NCI-H345 treated with DMSO at 0.1 percent for 48 hours (cell line): Measurements from ENCODE around the gene EXOSC10.
"Not testable (repeated sequence)": the region's sequence is repeated elsewhere in the genome, so short reads cannot be mapped to it uniquely, and the experiment has no call there.

ENCODE experiments used
- DNase-seq: peaks from one replicate; lab custom pipeline; 2025; ENCODE audit not compliant: unreplicated experiment; lab: John Stamatoyannopoulos, UW

EXOSC10 gene

GRCh38 chr1:11109047-11109760, 9.5 kb upstream of the EXOSC10 start:
- no peak for DNase-seq

GRCh38 chr1:11107599-11107998, 7.9 kb upstream of the EXOSC10 start:
- no peak for DNase-seq

DNA sequence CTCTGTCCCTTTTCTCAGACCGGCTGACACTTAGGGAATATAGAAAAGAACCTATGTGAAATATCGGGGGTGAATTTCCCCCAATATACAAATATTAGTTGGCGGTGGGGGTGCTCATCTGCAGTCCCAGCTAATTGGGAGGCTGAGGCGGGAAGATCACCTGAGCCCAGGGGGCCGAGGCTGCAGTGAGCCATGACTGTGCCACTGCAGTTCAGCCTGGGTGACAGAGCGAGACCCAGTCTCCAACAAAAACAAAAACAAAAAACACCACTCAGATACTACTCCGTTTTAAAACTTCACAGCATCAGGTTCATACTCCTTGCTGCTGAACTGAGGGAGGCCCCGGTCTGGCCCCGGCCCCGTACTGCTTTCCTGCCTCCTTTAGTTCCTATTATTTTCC, 5.9 kb upstream of the EXOSC10 start:
- DNase-seq = no peak

DNA sequence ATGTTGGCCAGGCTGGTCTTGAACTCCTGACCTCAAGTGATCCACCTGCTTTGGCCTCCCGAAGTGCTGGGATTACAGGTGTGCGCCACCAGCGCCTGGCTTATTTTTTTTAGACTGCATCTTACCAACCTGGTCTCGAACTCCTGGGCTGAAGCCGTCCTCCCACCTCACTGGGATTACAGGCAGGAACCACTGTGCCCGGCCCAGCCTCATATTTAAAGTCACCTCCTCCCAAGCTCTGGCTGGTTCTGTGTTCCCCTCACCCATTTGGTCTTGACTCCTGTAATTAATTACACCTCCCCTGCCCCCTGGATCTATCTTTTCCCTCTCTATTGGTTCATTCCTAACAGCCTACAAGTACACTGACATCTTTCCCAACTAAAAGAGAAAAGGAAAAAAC, 1.7 kb upstream of the EXOSC10 start:
- DNase-seq = no peak

- DNase-seq = not testable (repeated sequence)
Measured at GRCh38 chr1:11100806-11101205, 1.1 kb upstream of the EXOSC10 start.

- DNase-seq = no peak
Measured at GRCh38 chr1:11100149-11100493, 452 bp upstream of the EXOSC10 start.

DNA sequence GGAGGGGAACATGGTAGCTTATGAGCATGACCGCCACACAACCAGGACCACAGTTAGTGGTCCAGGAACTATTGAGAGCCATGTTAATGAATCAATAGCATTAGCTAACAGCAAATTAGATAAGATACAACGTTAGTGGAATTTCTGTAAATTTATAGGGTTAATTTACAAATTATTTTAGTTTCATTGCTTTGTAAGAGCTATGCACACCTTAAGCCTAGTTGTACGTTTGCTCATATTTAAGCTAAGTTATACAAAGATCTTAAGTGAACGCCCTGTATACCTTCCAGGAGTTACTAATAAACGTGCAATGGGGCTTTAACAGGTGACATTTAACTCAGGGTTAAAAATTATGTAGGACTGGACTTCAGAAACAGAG, 749 bp downstream of the EXOSC10 start:
- no peak for DNase-seq

- not testable (repeated sequence) for DNase-seq
Measured at GRCh38 chr1:11083784-11084183, 15.9 kb downstream of the EXOSC10 start.

GRCh38 chr1:11080931-11081330, 18.7 kb downstream of the EXOSC10 start:
- no peak for DNase-seq

GRCh38 chr1:11078631-11079030, 21.0 kb downstream of the EXOSC10 start:
- no peak for DNase-seq

- not testable (repeated sequence) for DNase-seq
Measured at GRCh38 chr1:11073398-11073797, 26.3 kb downstream of the EXOSC10 start.

- DNase-seq = peak; percentile 96
Measured at GRCh38 chr1:11072216-11072917, 27.3 kb downstream of the EXOSC10 start.

GRCh38 chr1:11071463-11072215, 28.0 kb downstream of the EXOSC10 start:
- DNase-seq = peak; percentile 96

- DNase-seq = no peak
Measured at GRCh38 chr1:11070876-11071275, 28.8 kb downstream of the EXOSC10 start.

GRCh38 chr1:11068600-11069473, 30.8 kb downstream of the EXOSC10 start:
- no peak for DNase-seq

DNA sequence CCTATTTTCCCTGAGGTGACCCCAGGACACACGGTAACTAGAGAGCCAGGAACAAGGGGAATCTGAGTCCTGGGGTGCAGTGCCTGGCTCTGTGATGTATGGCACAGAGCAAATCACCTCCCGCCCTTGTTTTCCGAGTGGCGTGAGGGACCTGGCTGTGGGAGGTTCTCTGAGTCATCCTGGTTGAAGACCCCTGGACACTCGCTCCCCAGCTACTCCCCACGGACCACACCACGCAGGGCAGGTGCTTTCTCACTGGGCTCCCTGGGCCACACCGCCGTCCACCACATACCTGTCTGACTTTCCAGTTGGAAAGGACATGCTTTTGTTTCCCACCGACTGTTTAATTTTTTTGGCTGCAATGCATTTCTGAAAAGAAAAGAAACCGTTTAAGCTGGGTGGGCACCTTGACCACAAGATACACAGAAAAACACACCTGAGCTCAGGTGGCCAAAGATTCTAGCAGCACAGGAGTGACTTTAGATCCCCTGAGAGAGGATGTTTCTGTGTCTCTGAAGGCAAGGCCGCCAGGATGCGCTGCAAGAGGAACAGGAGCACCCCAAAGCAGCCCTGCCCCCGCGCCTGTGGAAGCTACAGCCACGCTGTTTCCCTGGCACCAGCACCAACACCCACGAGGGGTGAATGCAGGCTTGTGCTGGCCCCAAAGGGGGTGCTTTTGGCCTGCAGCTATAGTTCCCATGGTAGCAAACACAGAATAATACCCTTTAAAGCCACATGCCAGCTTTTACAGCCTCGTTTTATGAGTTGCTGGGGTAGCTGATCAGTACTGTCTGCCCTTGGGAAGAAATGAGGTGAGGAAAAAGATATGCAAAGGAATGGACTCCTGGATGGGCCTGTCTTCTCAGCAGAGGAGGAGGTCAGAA, 31.7 kb downstream of the EXOSC10 start:
- no peak for DNase-seq

- DNase-seq = no peak
Measured at GRCh38 chr1:11065796-11066195, 33.9 kb downstream of the EXOSC10 start.

GRCh38 chr1:11064942-11065341, 34.7 kb downstream of the EXOSC10 start:
- DNase-seq = no peak

DNA sequence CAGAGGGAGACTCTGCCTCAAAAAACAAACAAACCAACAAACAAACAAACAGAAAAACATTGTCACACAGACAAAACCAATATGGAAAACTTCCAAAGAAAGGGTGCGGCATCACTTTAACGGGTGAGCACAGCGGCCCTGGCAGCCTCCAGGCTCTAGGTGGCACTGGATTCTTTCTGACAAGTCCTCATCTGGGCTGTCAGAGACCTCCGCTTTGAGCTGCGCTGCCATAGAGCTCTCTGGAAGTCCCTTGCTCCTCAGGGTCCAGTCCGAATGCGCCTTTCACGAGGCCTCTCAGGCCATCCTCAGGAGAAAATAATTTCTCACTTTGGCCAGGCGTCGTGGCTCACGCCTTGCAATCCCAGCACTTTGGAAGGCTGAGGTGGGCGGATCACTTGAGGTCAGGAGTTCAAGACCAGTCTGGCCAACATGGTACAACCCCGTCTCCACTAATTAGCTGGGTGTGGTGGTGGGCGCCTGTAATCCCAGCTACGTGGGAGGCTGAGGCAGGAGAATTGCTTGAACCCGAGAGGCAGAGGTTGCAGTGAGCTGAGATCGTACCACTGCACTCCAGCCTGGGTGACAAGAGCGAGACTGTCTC, 35.6 kb downstream of the EXOSC10 start:
- DNase-seq = peak; percentile 33

DNA sequence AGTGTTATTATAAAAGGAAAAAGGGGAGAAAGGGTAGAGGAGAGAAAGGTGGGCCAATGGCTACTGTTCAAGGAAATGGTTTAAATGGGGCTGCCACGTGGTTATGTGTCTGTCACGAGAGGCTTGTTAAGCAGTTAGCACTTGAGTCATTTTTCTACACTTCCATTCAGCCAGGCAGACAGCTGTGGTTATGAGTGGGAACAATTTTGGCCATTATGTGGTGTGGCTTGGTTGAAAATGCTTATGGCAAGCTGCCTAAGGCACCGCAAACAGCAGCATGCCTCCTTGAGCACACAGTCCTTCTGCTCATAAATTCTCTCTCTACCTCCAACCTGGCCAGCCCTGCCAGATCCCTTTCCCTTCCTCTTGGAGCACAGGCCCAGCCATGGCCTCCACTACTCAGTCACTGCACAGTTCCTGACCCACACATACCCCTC, 36.7 kb downstream of the EXOSC10 start:
- DNase-seq = peak; percentile 11
